Hepatocyte (in vitro differentiated cells): ENCODE measurements around the gene NAV2. TPM values are rescaled to one million over a fixed set of nuclear protein-coding genes. Genes with fewer than 3 reads are reported as not detected.

Experiments
- DNase-seq: peaks from one replicate; pipeline ENCODE4 v3.0.0-alpha.2; 2016; ENCODE audit warnings: low spot score
- H2AFZ ChIP-seq: fragments of 200-600 bp; sonication (generic); 2 replicates; pipeline ENCODE4 v1.6.0; 2016; ENCODE audit warnings: antibody characterized with exemption, mild to moderate bottlenecking
- H3K27ac ChIP-seq: fragments of 200-600 bp; sonication (generic); 2 replicates; pipeline ENCODE4 v1.5.1; 2016; ENCODE audit warnings: mild to moderate bottlenecking
- H3K27me3 ChIP-seq: fragments of 200-600 bp; sonication (generic); 2 replicates; pipeline ENCODE4 v1.6.1; 2016
- H3K36me3 ChIP-seq: fragments of 200-600 bp; sonication (generic); replicated peaks from 2 replicates; pipeline ENCODE4 v1.5.1; 2016; ENCODE audit warnings: low read depth; ENCODE audit not compliant: insufficient read depth
- H3K4me1 ChIP-seq: fragments of 200-600 bp; sonication (generic); 2 replicates; pipeline ENCODE4 v1.5.1; 2016; ENCODE audit warnings: mild to moderate bottlenecking, moderate library complexity; ENCODE audit not compliant: insufficient read depth
- H3K4me2 ChIP-seq: fragments of 200-600 bp; sonication (generic); 2 replicates; pipeline ENCODE4 v1.6.0; 2016
- H3K4me3 ChIP-seq: fragments of 200-600 bp; sonication (generic); 2 replicates; pipeline ENCODE4 v1.5.1; 2016; ENCODE audit warnings: mild to moderate bottlenecking
- H3K79me2 ChIP-seq: fragments of 200-600 bp; sonication (generic); 2 replicates; pipeline ENCODE4 v1.6.0; 2017; ENCODE audit warnings: mild to moderate bottlenecking
- H3K9me2 ChIP-seq: fragments of 200-600 bp; sonication (generic); replicated peaks from 2 replicates; pipeline ENCODE4 v1.6.0; 2017; ENCODE audit warnings: mild to moderate bottlenecking; ENCODE audit not compliant: insufficient read depth
- H3K9me3 ChIP-seq: fragments of 200-600 bp; sonication (generic); 2 replicates; pipeline ENCODE4 v1.5.1; 2016; ENCODE audit warnings: low read depth, mild to moderate bottlenecking
- H4K20me1 ChIP-seq: fragments of 200-600 bp; sonication (generic); 2 replicates; pipeline ENCODE4 v1.6.0; 2016; ENCODE audit warnings: mild to moderate bottlenecking; ENCODE audit not compliant: insufficient read depth, poor library complexity, severe bottlenecking
- EZH2 ChIP-seq: fragments of 200-600 bp; sonication (generic); IDR thresholded peaks from 2 replicates; pipeline ENCODE4 v1.6.1; 2016; ENCODE audit warnings: antibody characterized with exemption, mild to moderate bottlenecking, borderline replicate concordance
- EZH2phosphoT487 ChIP-seq: fragments of 200-600 bp; sonication (generic); IDR thresholded peaks from one replicate; pipeline ENCODE4 v1.6.1; 2018; ENCODE audit warnings: antibody characterized with exemption, mild to moderate bottlenecking, low read depth, moderate library complexity; ENCODE audit not compliant: unreplicated experiment, severe bottlenecking
- WGBS: methylation state at CpG from one replicate; pipeline ENCODE4 v1.1.6; 2016; ENCODE audit warnings: low lambda C conversion rate; ENCODE audit errors: missing lambda C conversion rate; 5-methylcytosine and 5-hydroxymethylcytosine counted together
- polyA plus RNA-seq: library from polyadenylated mRNA; unstranded; fragments of >200 nt; fragmentation: Nextera tagmentation; extraction: Ambion mirVana; gene quantifications from 2 replicates; pipeline ENCODE4 v1.2.1, GENCODE V29; 2016
- total RNA-seq: library from RNA; depleted of rRNA; stranded (reverse); fragments of >200 nt; gene quantifications from 2 replicates; pipeline ENCODE4 v1.2.3, GENCODE V29; 2014
- TF ChIP-seq, protein P1 (sequence below): fragments of 200-600 bp; sonication (generic); IDR thresholded peaks from 2 replicates; pipeline ENCODE4 v1.5.1; 2016; ENCODE audit warnings: antibody characterized with exemption, mild to moderate bottlenecking; ENCODE audit not compliant: poor library complexity

The NAV2 gene
- total and polyA plus RNA-seq, 2 experiments from 2014 or later = 23.7 to 30.8 TPM

DNA sequence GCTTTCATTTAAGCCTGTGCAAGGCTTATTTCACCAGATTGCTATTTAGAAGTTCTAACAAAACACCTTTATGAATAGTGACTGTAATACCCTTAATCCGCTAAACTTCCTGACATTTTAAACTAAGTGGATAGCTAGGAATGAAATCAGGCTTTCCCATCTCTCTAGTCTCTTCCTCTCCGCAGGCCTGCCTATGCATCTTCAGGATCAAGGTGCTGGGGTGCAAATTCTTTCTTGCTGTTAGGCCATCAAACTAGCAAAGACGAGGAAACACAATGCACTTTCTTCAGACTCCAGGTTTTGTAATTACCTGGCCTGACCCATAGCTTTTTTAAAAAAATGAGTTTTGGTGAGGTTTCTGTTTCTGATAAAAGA, 298.2 kb downstream of the NAV2 start:
- Histone ChIP-seq H3K27ac (peak overlapping the region; percentile 26), H3K4me3 (no peak overlapping the region), H2AFZ (no peak overlapping the region), H3K4me2 (peak overlapping the region; percentile 22), H3K27me3 (no peaks in the 10 kb centered on the region), H3K9me3 (no peaks in the 10 kb centered on the region), H3K36me3 (no peaks in the 10 kb centered on the region), H3K9me2 (no peaks in the 10 kb centered on the region), H3K79me2 (peaks cover 5% of the 10 kb centered on the region), H3K4me1 (peaks cover 19% of the 10 kb centered on the region), H4K20me1 (no peaks in the 10 kb centered on the region)
- TF ChIP-seq, protein P1, sequence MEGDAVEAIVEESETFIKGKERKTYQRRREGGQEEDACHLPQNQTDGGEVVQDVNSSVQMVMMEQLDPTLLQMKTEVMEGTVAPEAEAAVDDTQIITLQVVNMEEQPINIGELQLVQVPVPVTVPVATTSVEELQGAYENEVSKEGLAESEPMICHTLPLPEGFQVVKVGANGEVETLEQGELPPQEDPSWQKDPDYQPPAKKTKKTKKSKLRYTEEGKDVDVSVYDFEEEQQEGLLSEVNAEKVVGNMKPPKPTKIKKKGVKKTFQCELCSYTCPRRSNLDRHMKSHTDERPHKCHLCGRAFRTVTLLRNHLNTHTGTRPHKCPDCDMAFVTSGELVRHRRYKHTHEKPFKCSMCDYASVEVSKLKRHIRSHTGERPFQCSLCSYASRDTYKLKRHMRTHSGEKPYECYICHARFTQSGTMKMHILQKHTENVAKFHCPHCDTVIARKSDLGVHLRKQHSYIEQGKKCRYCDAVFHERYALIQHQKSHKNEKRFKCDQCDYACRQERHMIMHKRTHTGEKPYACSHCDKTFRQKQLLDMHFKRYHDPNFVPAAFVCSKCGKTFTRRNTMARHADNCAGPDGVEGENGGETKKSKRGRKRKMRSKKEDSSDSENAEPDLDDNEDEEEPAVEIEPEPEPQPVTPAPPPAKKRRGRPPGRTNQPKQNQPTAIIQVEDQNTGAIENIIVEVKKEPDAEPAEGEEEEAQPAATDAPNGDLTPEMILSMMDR = no peak
- TF ChIP-seq EZH2 (no peak), EZH2phosphoT487 (no peak)
- DNase-seq = no peak
- whole genome bisulfite sequencing = 72% methylated on average over 3 of the region's 3 CpGs

DNA sequence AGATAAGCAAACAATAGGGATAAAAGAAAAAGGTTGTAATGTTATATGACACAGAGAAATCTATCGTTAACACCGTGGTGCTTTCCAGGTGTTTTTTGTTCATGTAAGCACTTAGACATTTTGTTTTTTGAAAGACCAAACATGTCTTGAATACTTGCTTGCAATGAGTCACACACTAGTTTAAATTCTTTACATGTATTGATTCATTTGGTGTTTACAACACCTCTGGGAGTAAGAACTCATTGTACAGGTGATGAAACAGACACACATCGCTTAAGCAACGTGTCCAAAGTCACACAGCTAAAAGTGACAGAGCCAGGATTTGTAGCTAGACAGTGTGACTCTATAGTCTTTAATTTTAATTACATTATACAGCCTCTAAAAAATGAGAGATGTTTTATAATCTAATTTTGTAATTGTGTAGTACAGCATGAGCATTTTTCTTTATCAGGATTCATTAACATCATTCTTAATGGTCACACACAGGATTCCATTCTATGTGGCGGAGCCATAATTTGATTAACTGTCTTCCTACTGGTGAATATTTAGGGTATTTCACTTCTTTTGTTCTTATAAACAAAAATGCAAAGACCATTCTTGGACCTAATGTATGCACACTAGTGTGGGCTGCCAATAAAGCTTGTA, 298.8 kb downstream of the NAV2 start:
- Histone ChIP-seq H3K79me2 (peaks cover 11% of the 10 kb centered on the region), H2AFZ (no peak overlapping the region), H3K36me3 (no peaks in the 10 kb centered on the region), H3K27ac (peak overlapping the region; percentile 26), H4K20me1 (no peaks in the 10 kb centered on the region), H3K27me3 (no peaks in the 10 kb centered on the region), H3K4me1 (peaks cover 19% of the 10 kb centered on the region), H3K9me3 (no peaks in the 10 kb centered on the region), H3K4me3 (no peak overlapping the region), H3K9me2 (no peaks in the 10 kb centered on the region), H3K4me2 (peak overlapping the region; percentile 22)
- 42% methylated on average over 5 of the region's 5 CpGs for WGBS
- no peak for TF ChIP-seq EZH2phosphoT487
- TF ChIP-seq, protein P1 = no peak
- TF ChIP-seq EZH2 = no peak
- DNase-seq = no peak

DNA sequence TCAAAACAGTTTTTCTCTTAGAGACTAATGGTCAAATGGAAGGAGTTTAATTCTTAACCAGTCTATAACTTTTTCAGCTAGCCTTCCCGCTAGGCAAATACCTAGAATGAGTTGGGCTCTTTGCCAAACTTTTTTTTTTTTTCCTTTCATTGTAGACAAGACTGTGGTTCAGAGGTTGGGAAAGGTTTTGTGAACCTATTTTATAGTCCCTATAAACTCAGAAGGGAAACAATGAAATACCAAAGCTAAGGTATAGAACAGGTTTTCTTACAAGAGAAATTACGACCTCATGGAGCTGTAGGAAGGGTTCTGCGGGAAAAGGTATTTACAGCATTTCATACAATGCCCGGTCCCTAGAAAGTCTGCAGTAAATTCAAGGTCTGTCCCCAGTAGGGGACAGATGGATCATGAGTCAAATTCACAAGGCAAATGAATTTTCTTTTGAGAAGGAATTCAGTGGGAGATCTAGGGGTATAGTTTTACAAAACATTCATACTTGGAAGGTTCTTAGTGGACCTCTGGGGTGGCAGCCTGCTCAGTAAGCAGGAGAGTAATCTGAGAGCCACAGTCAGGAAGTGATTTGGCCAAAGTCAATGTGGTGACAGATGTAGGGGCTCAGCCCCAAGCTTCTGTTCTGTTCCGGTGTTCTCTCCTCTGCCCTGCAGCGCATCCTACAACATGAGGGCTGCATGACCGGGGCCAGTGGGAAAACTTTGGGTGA, 300.9 kb downstream of the NAV2 start:
- Histone ChIP-seq H3K4me3 (no peak overlapping the region), H2AFZ (no peak overlapping the region), H3K4me2 (peak overlapping the region; percentile 0), H3K36me3 (no peaks in the 10 kb centered on the region), H3K27me3 (no peaks in the 10 kb centered on the region), H3K9me3 (no peaks in the 10 kb centered on the region), H3K4me1 (peaks cover 23% of the 10 kb centered on the region), H3K27ac (peak overlapping the region; percentile 57), H3K9me2 (no peaks in the 10 kb centered on the region), H4K20me1 (no peaks in the 10 kb centered on the region), H3K79me2 (peaks cover 23% of the 10 kb centered on the region)
- TF ChIP-seq, protein P1 = no peak
- no peak for TF ChIP-seq EZH2phosphoT487
- no peak for TF ChIP-seq EZH2
- WGBS = 41% methylated on average over 7 of the region's 7 CpGs
- peak; percentile 71 for DNase-seq
